ENCODE data around the gene SPO11.
A peak's percentile ranks its signal among the peaks of the same experiment; 100 is the strongest.

The SPO11 gene

GRCh38 chr20:57309544-57310115 lies 20.0 kb upstream of the SPO11 start:
- no peak for TF ChIP-seq CTCF (IDR thresholded peaks at IDR 0.05; ENCODE audit: control insufficient read depth, extremely low read depth, insufficient read depth)

GRCh38 chr20:57310821-57311514 lies 18.6 kb upstream of the SPO11 start:
- TF ChIP-seq CTCF (IDR thresholded peaks at IDR 0.05; ENCODE audit: control insufficient read depth, extremely low read depth, insufficient read depth), result peak; percentile 9; the same call in 1 of the 2 replicates
- no peak overlapping the region for H3K4me3 ChIP-seq (ENCODE audit: low read depth, low read length)
- no peak for DNase-seq (ENCODE audit: low read depth)

More at GRCh38 chr20:57309544-57310115, 20.0 kb upstream of the SPO11 start:
- DNase-seq (ENCODE audit: low read depth), result no peak
- H3K4me3 ChIP-seq (ENCODE audit: low read depth, low read length), result no peak overlapping the region

GRCh38 chr20:57312138-57312537 lies 17.5 kb upstream of the SPO11 start:
- H3K4me3 ChIP-seq (ENCODE audit: low read depth, low read length), result no peak overlapping the region
- TF ChIP-seq CTCF (IDR thresholded peaks at IDR 0.05; ENCODE audit: control insufficient read depth, extremely low read depth, insufficient read depth), result no peak

GRCh38 chr20:57313230-57313629 lies 16.4 kb upstream of the SPO11 start:
- no peak overlapping the region for H3K4me3 ChIP-seq (ENCODE audit: low read depth, low read length)
- no peak for DNase-seq (ENCODE audit: low read depth)
- no peak for TF ChIP-seq CTCF (IDR thresholded peaks at IDR 0.05; ENCODE audit: control insufficient read depth, extremely low read depth, insufficient read depth)

More at GRCh38 chr20:57312138-57312537, 17.5 kb upstream of the SPO11 start:
- no peak for DNase-seq (ENCODE audit: low read depth)

- TF ChIP-seq CTCF (IDR thresholded peaks at IDR 0.05; ENCODE audit: control insufficient read depth, extremely low read depth, insufficient read depth), result no peak
- H3K4me3 ChIP-seq (ENCODE audit: low read depth, low read length), result no peak overlapping the region
- DNase-seq (ENCODE audit: low read depth), result no peak
Measured at GRCh38 chr20:57313951-57314350, 15.7 kb upstream of the SPO11 start.

GRCh38 chr20:57315083-57315975 lies 14.3 kb upstream of the SPO11 start:
- no peak for DNase-seq (ENCODE audit: low read depth)
- TF ChIP-seq CTCF (IDR thresholded peaks at IDR 0.05; ENCODE audit: control insufficient read depth, extremely low read depth, insufficient read depth), result no peak
- no peak overlapping the region for H3K4me3 ChIP-seq (ENCODE audit: low read depth, low read length)
